Kidney (tissue), 14 donors: ENCODE data around the gene ACSF3. TPM values are rescaled to one million over a fixed set of nuclear protein-coding genes. Genes with fewer than 3 reads are reported as not detected.

Source experiments
- DNase-seq, 5 donors: peaks; one replicate each; pipeline ENCODE4 v3.0.0-alpha.2; 2013 to 2020
- FAIRE-seq: peaks from 2 replicates; lab custom pipeline; 2012; peaks lifted over from hg19 to GRCh38; lab: Jason Lieb, UNC
- H3K27ac ChIP-seq, 2 donors: one replicate each; pipeline ENCODE4 v1.7.0; 2013; ENCODE audit warnings: low read depth in 2 of 2, low read length in 2 of 2, inconsistent platforms in 1 of 2
- H3K27me3 ChIP-seq: one replicate; pipeline ENCODE4 v1.7.1; 2013; ENCODE audit warnings: low read length, inconsistent platforms; ENCODE audit not compliant: control insufficient read depth, insufficient read depth
- H3K36me3 ChIP-seq, 3 donors: one replicate each; pipeline versions ENCODE4 v1.7.0 to v1.7.1; 2013; ENCODE audit warnings: low read length in 3 of 3, control low read depth in 1 of 3, inconsistent platforms in 1 of 3; ENCODE audit not compliant: insufficient read depth in 3 of 3, control insufficient read depth in 2 of 3
- H3K4me1 ChIP-seq, 3 donors: one replicate each; pipeline versions ENCODE4 v1.7.0 to v1.7.1; 2013; ENCODE audit warnings: low read length in 3 of 3, inconsistent platforms in 1 of 3, low read depth in 1 of 3; ENCODE audit not compliant: control insufficient read depth in 2 of 3, insufficient read depth in 2 of 3
- H3K4me3 ChIP-seq, 3 donors: one replicate each; pipeline versions ENCODE4 v1.7.0 to v1.8.1; 2013; ENCODE audit warnings: low read length in 3 of 3, control low read depth in 1 of 3, inconsistent platforms in 1 of 3
- H3K9ac ChIP-seq, 3 donors: one replicate each; pipeline versions ENCODE4 v1.7.0 to v1.7.1; 2013; ENCODE audit warnings: low read length in 3 of 3, control low read depth in 1 of 3, inconsistent platforms in 1 of 3
- H3K9me3 ChIP-seq, 3 donors: one replicate each; pipeline versions ENCODE4 v1.7.0 to v1.7.1; 2013; ENCODE audit warnings: low read length in 3 of 3, control low read depth in 1 of 3, inconsistent platforms in 1 of 3; ENCODE audit not compliant: control insufficient read depth in 2 of 3, insufficient read depth in 1 of 3
- intact Hi-C: fragments of 100-400 bp; cut with DNase I; formaldehyde crosslinking; loops from one replicate; pipeline ENCODE4 v1.11.1; 2022
- polyA plus RNA-seq: library from polyadenylated mRNA; stranded (reverse); fragments of 350-450 nt; fragmentation: Illumina TruSeq; extraction: RNeasy Lipid Tissue Mini Kit (QIAGEN cat#74804); gene quantifications from one replicate; pipeline ENCODE4 v1.2.3, GENCODE V29; 2014; ENCODE audit warnings: low read depth, low replicate concordance; ENCODE audit not compliant: insufficient read depth
- total RNA-seq: library from RNA; stranded (reverse); fragmentation: NEBNext Ultra II Directional; extraction: Animal tissue kit (Norgen Biotek cat#: 25700); gene quantifications from one replicate; pipeline ENCODE4 v1.2.1, GENCODE V29; 2021
- TF ChIP-seq, protein P1 (sequence below): IDR thresholded peaks from 3 replicates; pipeline ENCODE4 v1.5.1; 2012; ENCODE audit warnings: mild to moderate bottlenecking, moderate library complexity, borderline replicate concordance; ENCODE audit not compliant: insufficient read depth; ENCODE audit errors: extremely low read depth
- donor health status: control.
- donor health status: control.
- donor health status: control.
- donor health status: control.
- donor health status: control.
- donor health status: DM: yes; HTN: yes; CAD: no.
- donor health status: Normal renal cell carcinoma (clear cell type).

The ACSF3 gene
- total and polyA plus RNA-seq, 2 donors from 2014 or later, result 33.2 to 39.0 TPM

DNA sequence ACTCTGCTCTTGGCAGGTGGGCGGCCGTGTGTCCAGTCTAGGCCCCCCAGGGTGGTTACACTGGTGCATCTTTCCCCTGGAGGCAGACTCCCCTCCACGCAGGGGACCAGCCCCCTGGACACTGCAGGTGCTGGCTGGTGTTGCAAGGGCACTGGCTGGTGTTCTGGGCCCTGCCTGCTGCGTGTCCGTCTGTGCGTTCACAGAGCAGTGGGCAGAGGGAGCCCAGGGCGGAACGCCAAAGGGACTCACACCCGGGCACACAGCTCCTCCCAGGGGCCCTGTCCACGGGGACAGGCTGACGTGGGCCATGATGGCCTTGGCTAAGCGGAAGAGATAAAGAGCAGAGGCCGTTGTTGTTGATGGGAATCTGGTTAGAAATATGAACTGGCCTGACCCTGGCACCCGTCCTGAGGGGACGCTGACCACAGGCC lies 27.3 kb downstream of the ACSF3 start:
- no peak for FAIRE-seq
- TF ChIP-seq, protein P1, sequence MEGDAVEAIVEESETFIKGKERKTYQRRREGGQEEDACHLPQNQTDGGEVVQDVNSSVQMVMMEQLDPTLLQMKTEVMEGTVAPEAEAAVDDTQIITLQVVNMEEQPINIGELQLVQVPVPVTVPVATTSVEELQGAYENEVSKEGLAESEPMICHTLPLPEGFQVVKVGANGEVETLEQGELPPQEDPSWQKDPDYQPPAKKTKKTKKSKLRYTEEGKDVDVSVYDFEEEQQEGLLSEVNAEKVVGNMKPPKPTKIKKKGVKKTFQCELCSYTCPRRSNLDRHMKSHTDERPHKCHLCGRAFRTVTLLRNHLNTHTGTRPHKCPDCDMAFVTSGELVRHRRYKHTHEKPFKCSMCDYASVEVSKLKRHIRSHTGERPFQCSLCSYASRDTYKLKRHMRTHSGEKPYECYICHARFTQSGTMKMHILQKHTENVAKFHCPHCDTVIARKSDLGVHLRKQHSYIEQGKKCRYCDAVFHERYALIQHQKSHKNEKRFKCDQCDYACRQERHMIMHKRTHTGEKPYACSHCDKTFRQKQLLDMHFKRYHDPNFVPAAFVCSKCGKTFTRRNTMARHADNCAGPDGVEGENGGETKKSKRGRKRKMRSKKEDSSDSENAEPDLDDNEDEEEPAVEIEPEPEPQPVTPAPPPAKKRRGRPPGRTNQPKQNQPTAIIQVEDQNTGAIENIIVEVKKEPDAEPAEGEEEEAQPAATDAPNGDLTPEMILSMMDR, result no peak
- H3K9ac ChIP-seq, result no peak overlapping the region
- peaks cover 7 to 19% (median 8%) of the 10 kb centered on the region in 3 donors for H3K36me3 ChIP-seq
- intact Hi-C loops, result no loop called here
- no peak overlapping the region for H3K27ac ChIP-seq
- H3K27me3 ChIP-seq, result no peaks in the 10 kb centered on the region
- no peak overlapping the region for H3K4me3 ChIP-seq
- H3K4me1 ChIP-seq, result no peaks in the 10 kb centered on the region
- peak in 1 of 5 donors; percentile 72 for DNase-seq
- peaks cover 0 to 6% (median 2%) of the 10 kb centered on the region in 3 donors for H3K9me3 ChIP-seq

DNA sequence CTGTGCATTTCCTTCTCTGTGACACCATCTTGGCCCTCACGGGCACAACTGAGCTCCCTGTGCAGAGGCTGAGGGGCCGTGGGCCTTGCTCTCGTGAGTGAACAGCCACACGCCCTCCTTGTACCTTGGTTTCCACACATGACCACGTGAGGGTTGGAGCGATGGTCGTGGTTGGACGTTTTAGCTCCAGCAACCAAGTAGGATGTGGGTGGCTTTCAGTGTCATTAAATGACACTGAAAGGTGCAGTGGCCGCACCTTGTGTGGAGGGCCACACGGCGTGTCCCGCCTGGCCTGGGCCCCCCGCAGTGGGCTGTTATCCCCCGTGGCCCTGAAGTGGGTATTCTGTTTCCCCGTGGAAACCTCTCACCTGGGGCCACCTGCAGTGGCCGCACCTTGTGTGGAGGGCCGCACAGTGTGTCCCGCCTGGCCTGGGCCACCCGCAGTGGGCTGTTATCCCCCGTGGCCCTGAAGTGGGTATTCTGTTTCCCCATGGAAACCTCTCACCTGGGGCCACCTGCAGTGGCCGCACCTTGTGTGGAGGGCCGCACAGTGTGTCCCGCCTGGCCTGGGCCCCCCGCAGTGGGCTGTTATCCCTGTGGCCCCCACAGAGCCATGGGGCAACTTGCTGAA lies 28.2 kb downstream of the ACSF3 start:
- DNase-seq, result peak in 1 of 5 donors; percentile 57

DNA sequence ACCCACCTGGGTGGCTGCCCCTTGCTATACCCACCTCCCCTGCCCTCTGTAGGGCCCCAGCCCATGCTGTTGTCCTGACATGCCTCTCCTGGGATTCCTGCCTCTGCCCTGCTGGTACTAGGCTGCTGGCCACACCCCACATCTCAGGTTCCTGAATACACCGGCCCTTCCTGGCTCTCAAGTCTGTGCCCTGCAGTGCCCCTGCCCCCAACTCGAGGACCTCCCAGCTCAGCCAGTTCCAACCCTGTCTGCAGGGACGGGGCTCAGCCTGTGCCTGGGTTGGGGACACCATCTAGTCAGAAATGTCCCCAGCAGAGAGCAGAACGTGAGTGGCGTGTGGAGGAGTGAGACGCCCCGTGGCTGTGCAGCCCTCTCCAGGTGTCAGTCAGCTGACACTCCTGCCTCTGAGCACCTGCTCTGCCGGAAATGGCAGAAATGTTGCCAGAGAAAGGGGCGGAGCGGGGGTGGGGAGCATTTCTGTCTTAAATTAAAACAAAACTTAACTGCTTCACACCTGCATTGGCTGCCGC lies 28.7 kb downstream of the ACSF3 start:
- H3K27me3 ChIP-seq, result no peaks in the 10 kb centered on the region
- H3K9ac ChIP-seq, result no peak overlapping the region
- intact Hi-C loops, result no loop called here
- TF ChIP-seq, protein P1, result no peak
- FAIRE-seq, result no peak
- peak in 4 of 5 donors; percentile 48 to 87 (median 52) for DNase-seq
- H3K4me3 ChIP-seq, result no peak overlapping the region
- H3K9me3 ChIP-seq, result peaks cover 0 to 6% (median 2%) of the 10 kb centered on the region in 3 donors
- peaks cover 7 to 21% (median 8%) of the 10 kb centered on the region in 3 donors for H3K36me3 ChIP-seq
- no peaks in the 10 kb centered on the region for H3K4me1 ChIP-seq
- peak overlapping the region in 1 of 2 donors; percentile 76 for H3K27ac ChIP-seq

More for the DNA sequence above, 28.2 kb downstream of the ACSF3 start:
- TF ChIP-seq, protein P1, result no peak
- FAIRE-seq, result no peak
- Histone ChIP-seq H3K27ac (peak overlapping the region in 1 of 2 donors; percentile 76), H3K36me3 (peaks cover 7 to 21% (median 8%) of the 10 kb centered on the region in 3 donors), H3K4me3 (no peak overlapping the region), H3K4me1 (no peaks in the 10 kb centered on the region), H3K9me3 (peaks cover 0 to 6% (median 2%) of the 10 kb centered on the region in 3 donors), H3K27me3 (no peaks in the 10 kb centered on the region), H3K9ac (no peak overlapping the region)
- intact Hi-C loops, result no loop called here
